ENCODE data around the gene PPP2R2C.

- TF ChIP-seq YY1 (IDR thresholded peaks at IDR 0.05; ENCODE audit: insufficient read depth, insufficient read length): no peak
- TF ChIP-seq ZNF274 (IDR thresholded peaks at IDR 0.05; ENCODE audit: low read depth, low read length): no peak
These were observed 6.3 kb upstream of the PPP2R2C start for GRCh38 chr4:6478546-6479220.

All from NT2/D1 (cell line).